Sigmoid colon (tissue), 4 donors: ENCODE measurements around the gene CMSS1.

Experiments
- POLR2A ChIP-seq, 2 donors: fragments of 450-650 bp; IDR thresholded peaks; one replicate each; pipeline ENCODE4 v1.6.1; 2016; ENCODE audit warnings: antibody characterized with exemption in 2 of 2, mild to moderate bottlenecking in 2 of 2, moderate library complexity in 2 of 2
- POLR2AphosphoS5 ChIP-seq, 4 donors: sonication (generic); formaldehyde crosslinking; IDR thresholded peaks; one replicate each; pipeline ENCODE4 v1.6.1; 2017; ENCODE audit warnings: antibody characterized with exemption in 4 of 4
- TF ChIP-seq, protein P1 (sequence below), 4 experiments: fragments of 450-650 bp in 3 of 4; fragments of 200-600 bp in 1 of 4; IDR thresholded peaks; one replicate each; pipeline ENCODE4 v1.5.1; 2016 to 2019; ENCODE audit warnings: antibody characterized with exemption in 4 of 4, mild to moderate bottlenecking in 3 of 4, moderate library complexity in 2 of 4

DNA sequence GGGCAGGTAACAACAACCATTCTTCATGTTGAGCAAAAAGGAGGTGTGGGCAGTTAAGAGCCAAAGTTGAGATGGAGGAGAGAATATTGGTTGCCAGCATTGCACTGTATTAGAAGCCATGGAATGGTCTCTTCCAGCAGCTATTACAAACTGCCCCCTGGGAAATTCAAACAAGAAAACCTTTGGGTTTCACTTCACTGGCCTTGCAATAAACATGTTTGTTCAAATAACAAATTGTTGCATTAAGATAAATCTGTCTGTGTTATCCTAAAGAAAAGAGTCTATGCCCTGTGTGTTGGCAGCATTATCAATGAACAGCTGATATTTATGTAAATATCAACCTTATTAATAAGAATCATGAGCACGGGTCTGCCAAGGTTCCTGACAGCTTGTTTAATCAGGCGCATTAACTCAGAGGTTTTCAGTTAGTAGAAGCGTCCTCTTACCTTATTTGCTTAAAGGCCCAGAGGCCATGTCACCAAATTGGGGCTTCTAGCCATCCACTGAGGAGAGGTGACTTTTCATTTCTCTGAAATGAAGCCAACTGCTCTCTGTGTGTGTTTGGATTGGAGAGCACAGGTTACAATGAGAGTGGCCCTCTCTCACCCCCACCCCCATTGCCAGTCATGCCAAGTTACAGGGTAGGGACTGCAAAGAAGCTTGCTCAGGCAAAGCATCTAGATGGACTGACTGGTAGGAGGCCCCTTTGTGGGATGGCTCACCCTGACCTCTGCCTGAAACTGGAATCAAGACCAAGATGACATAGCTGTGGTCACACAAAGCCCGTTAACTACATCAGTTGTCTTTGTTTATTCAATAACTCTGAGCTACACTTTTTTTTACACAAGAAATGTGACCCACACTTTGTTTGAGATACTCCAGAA, 286.1 kb downstream of the CMSS1 start:
- peak in 1 of 4 donors; percentile 7 for TF ChIP-seq POLR2AphosphoS5 (IDR thresholded peaks at IDR 0.05)
- no peak for TF ChIP-seq POLR2A (IDR thresholded peaks at IDR 0.05)
- TF ChIP-seq, protein P1, sequence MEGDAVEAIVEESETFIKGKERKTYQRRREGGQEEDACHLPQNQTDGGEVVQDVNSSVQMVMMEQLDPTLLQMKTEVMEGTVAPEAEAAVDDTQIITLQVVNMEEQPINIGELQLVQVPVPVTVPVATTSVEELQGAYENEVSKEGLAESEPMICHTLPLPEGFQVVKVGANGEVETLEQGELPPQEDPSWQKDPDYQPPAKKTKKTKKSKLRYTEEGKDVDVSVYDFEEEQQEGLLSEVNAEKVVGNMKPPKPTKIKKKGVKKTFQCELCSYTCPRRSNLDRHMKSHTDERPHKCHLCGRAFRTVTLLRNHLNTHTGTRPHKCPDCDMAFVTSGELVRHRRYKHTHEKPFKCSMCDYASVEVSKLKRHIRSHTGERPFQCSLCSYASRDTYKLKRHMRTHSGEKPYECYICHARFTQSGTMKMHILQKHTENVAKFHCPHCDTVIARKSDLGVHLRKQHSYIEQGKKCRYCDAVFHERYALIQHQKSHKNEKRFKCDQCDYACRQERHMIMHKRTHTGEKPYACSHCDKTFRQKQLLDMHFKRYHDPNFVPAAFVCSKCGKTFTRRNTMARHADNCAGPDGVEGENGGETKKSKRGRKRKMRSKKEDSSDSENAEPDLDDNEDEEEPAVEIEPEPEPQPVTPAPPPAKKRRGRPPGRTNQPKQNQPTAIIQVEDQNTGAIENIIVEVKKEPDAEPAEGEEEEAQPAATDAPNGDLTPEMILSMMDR (IDR thresholded peaks at IDR 0.05) = no peak
